Measurements from ENCODE around the gene ADM5.

- TF ChIP-seq CTCF (IDR thresholded peaks at IDR 0.05; ENCODE audit: low read length) (no peak), EZH2 (IDR thresholded peaks at IDR 0.05; ENCODE audit: borderline replicate concordance, low read length) (no peak)
Measured at GRCh38 chr19:49666120-49666444, 23.3 kb upstream of the ADM5 start.
